ENCODE data around the gene EN1.

DNA sequence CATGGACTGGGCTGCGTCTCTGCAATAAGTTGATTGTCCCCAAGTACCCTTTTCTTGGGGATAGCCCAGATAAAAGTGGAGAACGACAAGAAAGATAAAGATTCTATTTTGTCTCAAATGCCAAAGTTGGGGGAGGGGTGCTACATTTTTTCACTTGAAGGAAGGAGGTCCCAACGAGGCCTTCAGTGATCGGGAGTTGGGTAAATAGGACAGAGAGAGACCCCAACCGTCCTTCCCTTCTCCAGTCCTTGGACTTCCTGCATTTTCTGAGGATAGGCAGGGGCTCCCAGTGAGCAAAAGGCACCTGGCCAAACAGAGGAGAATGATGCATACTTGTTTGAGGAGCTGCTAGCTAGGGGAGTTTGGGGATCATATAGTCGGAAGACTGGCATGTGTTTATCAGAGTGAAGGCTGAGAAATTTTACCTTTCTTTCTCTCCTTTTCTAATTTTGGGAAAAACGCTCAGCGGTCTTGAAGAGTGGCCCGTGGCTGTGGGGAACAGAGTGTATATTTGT lies 3.5 kb upstream of the EN1 start:
- TF ChIP-seq EZH2 (IDR thresholded peaks at IDR 0.05) (peak; percentile 43), EZH2phosphoT487 (IDR thresholded peaks at IDR 0.05) (no peak)
- TF ChIP-seq, protein P1, sequence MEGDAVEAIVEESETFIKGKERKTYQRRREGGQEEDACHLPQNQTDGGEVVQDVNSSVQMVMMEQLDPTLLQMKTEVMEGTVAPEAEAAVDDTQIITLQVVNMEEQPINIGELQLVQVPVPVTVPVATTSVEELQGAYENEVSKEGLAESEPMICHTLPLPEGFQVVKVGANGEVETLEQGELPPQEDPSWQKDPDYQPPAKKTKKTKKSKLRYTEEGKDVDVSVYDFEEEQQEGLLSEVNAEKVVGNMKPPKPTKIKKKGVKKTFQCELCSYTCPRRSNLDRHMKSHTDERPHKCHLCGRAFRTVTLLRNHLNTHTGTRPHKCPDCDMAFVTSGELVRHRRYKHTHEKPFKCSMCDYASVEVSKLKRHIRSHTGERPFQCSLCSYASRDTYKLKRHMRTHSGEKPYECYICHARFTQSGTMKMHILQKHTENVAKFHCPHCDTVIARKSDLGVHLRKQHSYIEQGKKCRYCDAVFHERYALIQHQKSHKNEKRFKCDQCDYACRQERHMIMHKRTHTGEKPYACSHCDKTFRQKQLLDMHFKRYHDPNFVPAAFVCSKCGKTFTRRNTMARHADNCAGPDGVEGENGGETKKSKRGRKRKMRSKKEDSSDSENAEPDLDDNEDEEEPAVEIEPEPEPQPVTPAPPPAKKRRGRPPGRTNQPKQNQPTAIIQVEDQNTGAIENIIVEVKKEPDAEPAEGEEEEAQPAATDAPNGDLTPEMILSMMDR (IDR thresholded peaks at IDR 0.05), result no peak

Data from neural progenitor cell (in vitro differentiated cells).